Endothelial cell of umbilical vein (primary cell): Measurements from ENCODE around the gene ZNF157. TPM values are rescaled to one million over a fixed set of nuclear protein-coding genes. Genes with fewer than 3 reads are reported as not detected.

Source experiments
- BruUV-seq: library from RNA; stranded (reverse); fragments of 400-500 nt; replicated peaks from 2 replicates; lab custom pipeline; 2021; lab: Mats Ljungman, UMichigan
- CTCF ChIA-PET: fragments of 300-600, 350-600 bp; sonication (Branson Sonifier 250); formaldehyde crosslinking; loops from one replicate; lab custom pipeline; 2021; ENCODE audit warnings: antibody characterized with exemption, inconsistent platforms; lab: Charles Lee
- POLR2A ChIA-PET: fragments of 300-600, 350-600 bp; sonication (Branson Sonifier 250); formaldehyde crosslinking; loops from one replicate; lab custom pipeline; 2021; ENCODE audit warnings: antibody characterized with exemption, inconsistent platforms; lab: Charles Lee
- DNase-seq: peaks from one replicate; pipeline ENCODE4 v3.0.0-alpha.2; 2011; ENCODE audit warnings: low read depth, low spot score
- FAIRE-seq: peaks from 2 replicates; lab custom pipeline; 2011; peaks lifted over from hg19 to GRCh38; lab: Jason Lieb, UNC
- H2AFZ ChIP-seq: 2 replicates; pipeline ENCODE4 v1.6.0; 2012; ENCODE audit warnings: low read depth, low read length, control low read depth, inconsistent platforms
- H3K27ac ChIP-seq: 2 replicates; pipeline ENCODE4 v1.5.1; 2011; ENCODE audit warnings: low read depth, mild to moderate bottlenecking, control low read depth, low read length, moderate library complexity; ENCODE audit not compliant: insufficient read depth
- H3K27me3 ChIP-seq, 2 experiments: 2 replicates each; pipeline versions ENCODE4 v1.6.0 to v1.6.1; 2011; ENCODE audit warnings: low read length in 2 of 2, mixed read lengths in 1 of 2; ENCODE audit not compliant: control insufficient read depth in 2 of 2, insufficient read depth in 2 of 2
- H3K36me3 ChIP-seq, 2 experiments: 2 replicates in 1 of 2; 3 replicates in 1 of 2; pipeline ENCODE4 v1.5.1; 2011; ENCODE audit warnings: low read length in 2 of 2, mild to moderate bottlenecking in 1 of 2, moderate library complexity in 1 of 2; ENCODE audit not compliant: control insufficient read depth in 2 of 2, insufficient read depth in 2 of 2; ENCODE audit errors: extremely low read depth in 1 of 2
- H3K4me1 ChIP-seq: 3 replicates; pipeline ENCODE4 v1.5.1; 2011; ENCODE audit warnings: mild to moderate bottlenecking, low read length; ENCODE audit not compliant: control insufficient read depth, insufficient read depth; ENCODE audit errors: extremely low read depth
- H3K4me2 ChIP-seq: 2 replicates; pipeline ENCODE4 v1.6.1; 2011; ENCODE audit warnings: low read length, control low read depth, mixed read lengths; ENCODE audit not compliant: insufficient read depth
- H3K4me3 ChIP-seq, 3 experiments: fragments of 200-600 bp in 1 of 3; sonication (generic), shearing (Covaris generic) in 1 of 3; replicated peaks in 1 of 3; 2 replicates each; pipeline ENCODE4 v1.5.1; 2011 to 2016; ENCODE audit warnings: control low read depth in 3 of 3, low read length in 3 of 3, mild to moderate bottlenecking in 2 of 3, inconsistent platforms in 1 of 3, low read depth in 1 of 3, moderate library complexity in 1 of 3; ENCODE audit not compliant: insufficient read depth in 1 of 3
- H3K79me2 ChIP-seq: 2 replicates; pipeline ENCODE4 v1.6.0; 2012; ENCODE audit warnings: low read length, inconsistent platforms; ENCODE audit not compliant: control insufficient read depth, insufficient read depth
- H3K9ac ChIP-seq: replicated peaks from 2 replicates; pipeline ENCODE3; 2011; ENCODE audit warnings: low read length, control low read depth; ENCODE audit not compliant: insufficient read depth; ENCODE audit errors: extremely low read depth
- H3K9me1 ChIP-seq: replicated peaks from 3 replicates; pipeline ENCODE4 v1.6.0; 2011; ENCODE audit warnings: mild to moderate bottlenecking, low read length; ENCODE audit not compliant: control insufficient read depth, insufficient read depth; ENCODE audit errors: extremely low read depth
- H3K9me3 ChIP-seq: replicated peaks from 2 replicates; pipeline ENCODE4 v1.5.1; 2012; ENCODE audit warnings: low read length, inconsistent platforms; ENCODE audit not compliant: control insufficient read depth, insufficient read depth
- H4K20me1 ChIP-seq: replicated peaks from 2 replicates; pipeline ENCODE3; 2011; ENCODE audit warnings: mild to moderate bottlenecking, low read length; ENCODE audit not compliant: control insufficient read depth, insufficient read depth; ENCODE audit errors: extremely low read depth
- EZH2 ChIP-seq: IDR thresholded peaks from 2 replicates; pipeline ENCODE4 v1.6.1; 2012; ENCODE audit warnings: borderline replicate concordance, low read depth, mild to moderate bottlenecking, moderate library complexity, low read length, inconsistent platforms; ENCODE audit not compliant: severe bottlenecking
- FOS ChIP-seq: IDR thresholded peaks from 2 replicates; pipeline ENCODE4 v1.6.1; 2011; ENCODE audit warnings: mild to moderate bottlenecking, low read length, moderate library complexity, borderline replicate concordance; ENCODE audit not compliant: insufficient read depth
- GATA2 ChIP-seq: IDR thresholded peaks from 2 replicates; pipeline ENCODE4 v1.7.0; 2011; ENCODE audit warnings: low read depth, mild to moderate bottlenecking, moderate library complexity, mixed read lengths, low read length; ENCODE audit not compliant: insufficient read length, insufficient read depth
- JUN ChIP-seq: IDR thresholded peaks from 2 replicates; pipeline ENCODE4 v1.6.1; 2011; ENCODE audit warnings: borderline replicate concordance, low read depth; ENCODE audit not compliant: insufficient read length, insufficient read depth
- MAX ChIP-seq: IDR thresholded peaks from 2 replicates; pipeline ENCODE4 v1.6.1; 2011; ENCODE audit not compliant: insufficient read depth, insufficient read length
- MYC ChIP-seq: IDR thresholded peaks from one replicate; pipeline ENCODE4 v1.6.1; 2011; ENCODE audit warnings: mild to moderate bottlenecking, low read depth, low read length
- POLR2A ChIP-seq: IDR thresholded peaks from 2 replicates; pipeline ENCODE4 v1.6.1; 2012; ENCODE audit warnings: low read depth, mild to moderate bottlenecking, control low read depth, low read length
- POLR2AphosphoS5 ChIP-seq: IDR thresholded peaks from 2 replicates; pipeline ENCODE4 v1.6.1; 2012; ENCODE audit warnings: low read depth, mild to moderate bottlenecking, control low read depth, low read length, moderate library complexity; ENCODE audit not compliant: insufficient read depth
- dilution Hi-C: fragments of 300-500 bp; cut with MboI; formaldehyde crosslinking; loops from one replicate; pipeline ENCODE4 v1.15.0; 2019; ENCODE audit warnings: low sequenced_read_pairs; ENCODE audit not compliant: extremely low pct_ligation_motif_present
- intact Hi-C: fragments of 100-400 bp; cut with micrococcal nuclease; formaldehyde crosslinking; loops from one replicate; pipeline ENCODE4 v1.10.0; 2022
- polyA plus RNA-seq, 4 experiments: library from polyadenylated mRNA; depleted of rRNA in 3 of 4; stranded (reverse) in 3 of 4; unstranded in 1 of 4; fragments of >200 nt; gene quantifications; 2 replicates each; pipeline versions ENCODE4 v1.2.1 to v1.2.3, GENCODE V29; 2011 to 2012; ENCODE audit warnings: missing spikeins in 1 of 4
- total RNA-seq: library from RNA; stranded (reverse); gene quantifications from 2 replicates; pipeline ENCODE4 v1.2.3, GENCODE V29; 2021
- TF ChIP-seq, protein P1 (sequence below), 2 donors: IDR thresholded peaks; 1 replicate in 1 of 2; 2 replicates in 1 of 2; pipeline ENCODE4 v1.5.1; 2011; ENCODE audit warnings: low read length in 2 of 2, mild to moderate bottlenecking in 2 of 2, moderate library complexity in 2 of 2, control low read depth in 1 of 2, inconsistent platforms in 1 of 2, low read depth in 1 of 2; ENCODE audit not compliant: insufficient read depth in 1 of 2; ENCODE audit errors: extremely low read depth in 1 of 2

The ZNF157 gene
- total and polyA plus RNA-seq, 2 donors (not counting 3 experiments of a cell fraction or from before 2014, with no cell fraction given), result not detected

DNA sequence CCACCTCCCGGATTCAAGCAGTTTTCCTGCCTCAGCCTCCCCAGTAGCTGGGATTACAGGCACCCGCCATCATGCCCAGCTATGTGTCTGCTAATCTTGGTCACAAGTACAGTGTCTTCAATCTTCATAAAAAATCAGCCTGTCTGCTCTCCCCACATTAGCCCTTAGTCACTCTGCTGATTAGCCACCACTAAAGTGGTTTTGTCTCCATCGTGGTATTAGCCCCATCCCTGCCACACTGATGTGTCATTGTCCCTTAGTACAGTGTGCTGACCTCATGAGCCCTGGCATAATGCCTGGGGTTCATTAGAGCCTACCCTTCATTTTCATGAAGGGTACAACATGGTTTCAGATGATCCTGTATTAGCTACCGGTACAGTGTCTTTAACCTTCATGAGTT is 49.9 kb downstream of the ZNF157 start:
- Histone ChIP-seq H3K9me1 (no peaks in the 10 kb centered on the region), H3K9me3 (no peaks in the 10 kb centered on the region), H3K9ac (no peak overlapping the region), H3K4me1 (no peaks in the 10 kb centered on the region), H3K4me2 (no peak overlapping the region), H3K79me2 (no peaks in the 10 kb centered on the region), H3K36me3 (no peaks in the 10 kb centered on the region), H3K27ac (no peak overlapping the region), H3K27me3 (no peaks in the 10 kb centered on the region), H4K20me1 (no peaks in the 10 kb centered on the region), H3K4me3 (no peak overlapping the region), H2AFZ (no peak overlapping the region)
- ChIA-PET POLR2A (no interaction called here), CTCF (no interaction called here)
- dilution Hi-C loops (no loop called here), intact Hi-C loops (no loop called here)
- BruUV-seq, result no TSS peak
- no peak for FAIRE-seq
- TF ChIP-seq POLR2AphosphoS5, result no peak
- no peak for TF ChIP-seq MYC
- no peak for TF ChIP-seq JUN
- TF ChIP-seq FOS, result no peak
- no peak for TF ChIP-seq GATA2
- TF ChIP-seq EZH2, result no peak
- no peak for TF ChIP-seq MAX
- TF ChIP-seq, protein P1, sequence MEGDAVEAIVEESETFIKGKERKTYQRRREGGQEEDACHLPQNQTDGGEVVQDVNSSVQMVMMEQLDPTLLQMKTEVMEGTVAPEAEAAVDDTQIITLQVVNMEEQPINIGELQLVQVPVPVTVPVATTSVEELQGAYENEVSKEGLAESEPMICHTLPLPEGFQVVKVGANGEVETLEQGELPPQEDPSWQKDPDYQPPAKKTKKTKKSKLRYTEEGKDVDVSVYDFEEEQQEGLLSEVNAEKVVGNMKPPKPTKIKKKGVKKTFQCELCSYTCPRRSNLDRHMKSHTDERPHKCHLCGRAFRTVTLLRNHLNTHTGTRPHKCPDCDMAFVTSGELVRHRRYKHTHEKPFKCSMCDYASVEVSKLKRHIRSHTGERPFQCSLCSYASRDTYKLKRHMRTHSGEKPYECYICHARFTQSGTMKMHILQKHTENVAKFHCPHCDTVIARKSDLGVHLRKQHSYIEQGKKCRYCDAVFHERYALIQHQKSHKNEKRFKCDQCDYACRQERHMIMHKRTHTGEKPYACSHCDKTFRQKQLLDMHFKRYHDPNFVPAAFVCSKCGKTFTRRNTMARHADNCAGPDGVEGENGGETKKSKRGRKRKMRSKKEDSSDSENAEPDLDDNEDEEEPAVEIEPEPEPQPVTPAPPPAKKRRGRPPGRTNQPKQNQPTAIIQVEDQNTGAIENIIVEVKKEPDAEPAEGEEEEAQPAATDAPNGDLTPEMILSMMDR (IDR thresholded peaks at IDR 0.05; ENCODE audit: extremely low read depth in 1 of 2, insufficient read depth in 1 of 2, low read depth in 1 of 2, low read length in 2 of 2), result no peak
- no peak for TF ChIP-seq POLR2A
- DNase-seq, result no peak
